K562 (cell line): ENCODE data around the gene BDH1. TPM values are rescaled to one million over a fixed set of nuclear protein-coding genes. Genes with fewer than 3 reads are reported as not detected.

Experiments used
- DEAF1 ChIP-seq: fragments of 450-650 bp; formaldehyde crosslinking; IDR thresholded peaks from 2 replicates; pipeline ENCODE4 v1.4.0; 2020; ENCODE audit warnings: mild to moderate bottlenecking, moderate library complexity
- DPF2 ChIP-seq: fragments of 450-650 bp; IDR thresholded peaks from 2 replicates; pipeline ENCODE4 v1.6.1; 2016
- E2F3 ChIP-seq: fragments of 250-450 bp; sonication (Bioruptor Pico); IDR thresholded peaks from 2 replicates; pipeline ENCODE4 v1.4.0; 2020; ENCODE audit warnings: mild to moderate bottlenecking
- JUND ChIP-seq, 2 experiments: IDR thresholded peaks; 2 replicates in 1 of 2; 3 replicates in 1 of 2; pipeline ENCODE4 v1.6.1; 2011; ENCODE audit warnings: borderline replicate concordance in 2 of 2, low read depth in 2 of 2, low read length in 2 of 2, improper control_type of control experiment in 1 of 2, missing biosample characterization in 1 of 2, missing genetic modification characterization in 1 of 2, missing genetic modification reagents in 1 of 2
- MAZ ChIP-seq, 2 experiments: fragments of 450-650 bp in 1 of 2; sonication (generic) in 1 of 2; formaldehyde crosslinking; IDR thresholded peaks in 1 of 2; conservative IDR thresholded peaks in 1 of 2; 2 replicates each; pipeline versions ENCODE4 v1.4.0 to v1.5.0; 2020; ENCODE audit warnings: mild to moderate bottlenecking in 1 of 2, missing genetic modification reagents in 1 of 2
- RAD21 ChIP-seq, 2 experiments: fragments of 250-450 bp in 1 of 2; fragments of 450-650 bp in 1 of 2; sonication (Bioruptor Pico) in 1 of 2; formaldehyde crosslinking in 1 of 2; IDR thresholded peaks in 1 of 2; conservative IDR thresholded peaks in 1 of 2; 2 replicates each; pipeline versions ENCODE4 v1.4.0 to v1.8.0; 2020 to 2022; ENCODE audit warnings: mild to moderate bottlenecking in 2 of 2, moderate library complexity in 1 of 2
- REST ChIP-seq, 2 experiments: fragments of 450-650 bp; formaldehyde crosslinking in 1 of 2; IDR thresholded peaks; 2 replicates each; pipeline versions ENCODE4 v1.4.0 to v1.6.1; 2014 to 2020; ENCODE audit warnings: mild to moderate bottlenecking in 2 of 2, borderline replicate concordance in 1 of 2, low read depth in 1 of 2
- SAP30 ChIP-seq: fragments of 200-600 bp; sonication (generic); IDR thresholded peaks from 2 replicates; pipeline ENCODE4 v1.6.1; 2012; ENCODE audit warnings: borderline replicate concordance, low read depth, mild to moderate bottlenecking, moderate library complexity, low read length, control low read depth, inconsistent platforms; ENCODE audit not compliant: insufficient read depth, poor library complexity, severe bottlenecking
- ZBTB9 ChIP-seq: fragments of 450-650 bp; formaldehyde crosslinking; IDR thresholded peaks from 2 replicates; pipeline ENCODE4 v1.4.0; 2020; ENCODE audit warnings: mild to moderate bottlenecking, moderate library complexity
- ZNF263 ChIP-seq: sonication (generic); formaldehyde crosslinking; IDR thresholded peaks from 2 replicates; pipeline ENCODE4 v1.8.0; 2022; ENCODE audit warnings: mild to moderate bottlenecking, missing genetic modification reagents, borderline replicate concordance
- polyA plus RNA-seq, 8 experiments: library from polyadenylated mRNA; depleted of rRNA in 4 of 8; stranded (reverse) in 5 of 8; unstranded in 3 of 8; fragments of >200 nt; fragmentation: Nextera tagmentation in 2 of 8; fragmentation: Illumina TruSeq in 1 of 8; extraction: Ambion mirVana in 2 of 8; extraction: Trizol in 1 of 8; gene quantifications; 2 replicates each; pipeline versions ENCODE4 v1.2.1 to v1.2.3, GENCODE V29; 2011 to 2014; ENCODE audit warnings: inconsistent platforms in 1 of 8, missing spikeins in 1 of 8
- total RNA-seq, 7 experiments: library from RNA; depleted of rRNA in 6 of 7; stranded (reverse); fragments of >200 nt in 6 of 7; fragmentation: Illumina TruSeq in 2 of 7; extraction: Trizol in 2 of 7; gene quantifications; 2 replicates each; pipeline versions ENCODE4 v1.2.1 to v1.2.3, GENCODE V29; 2011 to 2021; ENCODE audit warnings: low replicate concordance in 1 of 7

BDH1 gene
- total and polyA plus RNA-seq, 9 of the 15 experiments (the other 6 are each of a cell fraction or from before 2014, with no cell fraction given) = 0.07 to 0.89 (median 0.12) TPM; not detected in 3

- TF ChIP-seq REST (IDR thresholded peaks at IDR 0.05; ENCODE audit: borderline replicate concordance) (peak; percentile 88), REST (CRISPR knock-in tag; IDR thresholded peaks at IDR 0.05; ENCODE audit: low read depth) (no peak), RAD21 (CRISPR knock-in tag; conservative IDR thresholded peaks at IDR 0.05 in 1 of 2, IDR thresholded peaks at IDR 0.05 in 1 of 2) (peak; percentile 76 to 93), DPF2 (no peak), SAP30 (no peak), DEAF1 (CRISPR knock-in tag) (peak; percentile 55; the same call in 1 of the 2 replicates), MAZ (CRISPR knock-in tag; conservative IDR thresholded peaks at IDR 0.05 in 1 of 2, IDR thresholded peaks at IDR 0.05 in 1 of 2) (peak in 1 of 2 experiments; percentile 62; a peak in 1 of 4 replicates), JUND (IDR thresholded peaks at IDR 0.05; ENCODE audit: borderline replicate concordance, low read depth, low read length) (0 out of 2 replicates have a peak, but pooled peaks have one; percentile 22), JUND (tag; IDR thresholded peaks at IDR 0.05; ENCODE audit: borderline replicate concordance, low read depth, low read length) (no peak; the same call in 2 of the 3 replicates), ZNF263 (CRISPR knock-in tag) (peak; percentile 80), ZBTB9 (CRISPR knock-in tag) (no peak), E2F3 (CRISPR knock-in tag) (no peak)
Measured at GRCh38 chr3:197547306-197548011, 8.3 kb downstream of the BDH1 start (continued).
